Natural killer cell treated with Interleukin-12 subunit alpha and Interleukin-12 subunit beta and Interleukin-15 and Interleukin-18, amount 100 ng/mL, for 72 hours (primary cell): ENCODE data around the gene RPL19. TPM values are rescaled to one million over a fixed set of nuclear protein-coding genes. Genes with fewer than 3 reads are reported as not detected.

ENCODE experiments used
- ATAC-seq, 2 donors: fragments of 150-1000 bp; cut with Tn5 transposase in 1 of 2; sonication (Bioruptor Pico), chemical (Tn5 transposase) in 1 of 2; 2 replicates each; pipeline ENCODE4 v1.10.0; 2021
- DNase-seq: peaks from one replicate; pipeline ENCODE4 v3.0.0; 2022; ENCODE audit warnings: low spot score
- H3K27ac Mint-ChIP-seq, 2 donors: 1 replicate in 1 of 2; 2 replicates in 1 of 2; pipeline ENCODE4 v1.8.0; 2022; ENCODE audit warnings: mixed read lengths in 2 of 2, mild to moderate bottlenecking in 1 of 2, moderate library complexity in 1 of 2
- H3K27me3 Mint-ChIP-seq, 2 donors: 1 replicate in 1 of 2; 2 replicates in 1 of 2; pipeline ENCODE4 v1.8.0; 2022; ENCODE audit warnings: mixed read lengths in 2 of 2
- H3K36me3 Mint-ChIP-seq: one replicate; pipeline ENCODE4 v1.8.0; 2022; ENCODE audit warnings: mixed read lengths
- H3K4me1 Mint-ChIP-seq, 2 donors: 1 replicate in 1 of 2; 2 replicates in 1 of 2; pipeline ENCODE4 v1.8.0; 2022; ENCODE audit warnings: low read depth in 2 of 2, mixed read lengths in 2 of 2, mild to moderate bottlenecking in 1 of 2
- H3K4me3 Mint-ChIP-seq: one replicate; pipeline ENCODE4 v1.8.0; 2022; ENCODE audit warnings: mixed read lengths
- H3K9me3 Mint-ChIP-seq: 2 replicates; pipeline ENCODE4 v1.8.0; 2022; ENCODE audit warnings: mixed read lengths
- total RNA-seq, 2 donors: library from RNA; stranded (reverse); gene quantifications; one replicate each; pipeline ENCODE4 v1.2.3, GENCODE V29; 2022

The RPL19 gene
- 1,000 to 10,000 TPM; 1,326 to 1,683 TPM for total RNA-seq

DNA sequence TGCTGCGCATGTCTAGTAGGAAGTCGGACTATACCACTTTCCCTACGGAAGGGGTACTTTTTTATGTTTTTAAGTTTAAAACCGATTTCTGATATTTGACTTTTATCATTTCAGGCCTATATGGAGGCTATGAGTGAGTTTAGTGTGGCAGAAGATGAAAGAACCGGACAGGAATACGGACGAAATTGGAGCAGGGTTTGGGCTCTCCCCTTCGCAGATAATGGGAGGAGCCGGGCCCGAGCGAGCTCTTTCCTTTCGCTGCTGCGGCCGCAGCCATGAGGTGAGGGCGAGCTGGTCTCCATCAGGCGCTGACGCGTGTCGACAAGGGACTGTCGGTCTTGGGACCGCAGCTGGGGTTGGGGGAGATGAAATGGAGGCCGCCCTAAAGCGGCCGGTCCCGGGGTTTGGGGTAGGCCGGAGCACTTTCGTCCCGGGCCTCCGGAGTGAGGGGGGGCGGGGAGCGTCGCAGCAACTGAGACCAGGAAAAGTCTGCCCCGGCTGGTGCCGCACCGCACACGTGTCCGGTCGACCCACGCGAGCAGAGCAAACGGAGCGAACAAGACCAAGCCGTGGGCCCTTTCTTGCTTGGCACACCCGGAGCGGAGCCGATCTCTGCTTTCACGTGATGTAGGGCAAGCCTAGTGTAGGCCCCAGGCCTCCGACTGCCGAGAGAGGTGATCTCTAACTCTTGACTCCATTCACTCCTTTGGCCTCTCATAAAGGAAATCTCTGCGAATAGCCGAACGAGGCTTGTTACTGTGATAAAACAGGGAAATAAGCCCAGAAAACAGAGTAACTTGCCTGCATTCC lies at the start of gene RPL19:
Gene RPL19, plus strand, starts transcription at position 214 of the 810 bp plus-strand sequence. Its CDS starts 62 bp downstream, at position 276.
- Mint-ChIP-seq H3K4me3 (peak within 1 kb of the TSS; percentile 94), H3K36me3 (peaks cover 38% of the 10 kb centered on the region), H3K4me1 (peaks cover 30 to 40% of the 10 kb centered on the region in 2 donors), H3K9me3 (no peaks in the 10 kb centered on the region), H3K27ac (peak within 1 kb of the TSS; percentile 98 to 100), H3K27me3 (no peaks in the 10 kb centered on the region)
- DNase-seq, result peak; percentile 86
- peak; percentile 81 to 89 for ATAC-seq

DNA sequence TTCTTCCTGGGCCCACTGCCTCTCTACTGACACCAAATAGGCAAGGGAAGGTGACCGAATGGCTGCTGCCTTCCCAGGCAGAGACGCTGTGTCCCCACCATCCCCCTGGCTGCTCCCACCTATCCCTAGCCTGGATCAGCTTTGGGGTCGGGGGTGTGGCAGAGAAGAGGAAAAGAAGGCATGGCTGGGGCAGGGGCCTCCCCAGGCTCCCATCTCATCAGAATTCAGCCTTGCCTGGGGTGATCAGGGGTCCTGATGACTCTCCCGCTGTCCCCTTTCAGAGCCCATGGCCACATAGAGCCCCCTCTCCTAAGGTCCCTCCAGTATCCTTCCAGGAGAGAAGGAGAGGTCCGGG lies 49.3 kb upstream of the RPL19 start:
- Mint-ChIP-seq H3K4me1 (peaks cover 22 to 38% of the 10 kb centered on the region in 2 donors), H3K27me3 (peaks cover 3 to 20% of the 10 kb centered on the region in 2 donors), H3K9me3 (no peaks in the 10 kb centered on the region), H3K36me3 (no peaks in the 10 kb centered on the region), H3K27ac (no peak overlapping the region), H3K4me3 (peak overlapping the region; percentile 30)
- ATAC-seq (no peak), DNase-seq (no peak)

GRCh38 chr17:39151150-39151942 lies 48.7 kb upstream of the RPL19 start, which contains the start of gene PLXDC1:
TSS of gene PLXDC1 (minus strand) at chr17:39151637. CDS start at chr17:39151437, 200 bp downstream.
- Mint-ChIP-seq H3K9me3 (no peaks in the 10 kb centered on the region), H3K27me3 (peaks cover 3 to 20% of the 10 kb centered on the region in 2 donors), H3K4me3 (peak within 1 kb of the TSS; percentile 96), H3K4me1 (peaks cover 22 to 38% of the 10 kb centered on the region in 2 donors), H3K27ac (peak within 1 kb of the TSS; percentile 99 to 100), H3K36me3 (no peaks in the 10 kb centered on the region)
- DNase-seq (no peak), ATAC-seq (no peak)

DNA sequence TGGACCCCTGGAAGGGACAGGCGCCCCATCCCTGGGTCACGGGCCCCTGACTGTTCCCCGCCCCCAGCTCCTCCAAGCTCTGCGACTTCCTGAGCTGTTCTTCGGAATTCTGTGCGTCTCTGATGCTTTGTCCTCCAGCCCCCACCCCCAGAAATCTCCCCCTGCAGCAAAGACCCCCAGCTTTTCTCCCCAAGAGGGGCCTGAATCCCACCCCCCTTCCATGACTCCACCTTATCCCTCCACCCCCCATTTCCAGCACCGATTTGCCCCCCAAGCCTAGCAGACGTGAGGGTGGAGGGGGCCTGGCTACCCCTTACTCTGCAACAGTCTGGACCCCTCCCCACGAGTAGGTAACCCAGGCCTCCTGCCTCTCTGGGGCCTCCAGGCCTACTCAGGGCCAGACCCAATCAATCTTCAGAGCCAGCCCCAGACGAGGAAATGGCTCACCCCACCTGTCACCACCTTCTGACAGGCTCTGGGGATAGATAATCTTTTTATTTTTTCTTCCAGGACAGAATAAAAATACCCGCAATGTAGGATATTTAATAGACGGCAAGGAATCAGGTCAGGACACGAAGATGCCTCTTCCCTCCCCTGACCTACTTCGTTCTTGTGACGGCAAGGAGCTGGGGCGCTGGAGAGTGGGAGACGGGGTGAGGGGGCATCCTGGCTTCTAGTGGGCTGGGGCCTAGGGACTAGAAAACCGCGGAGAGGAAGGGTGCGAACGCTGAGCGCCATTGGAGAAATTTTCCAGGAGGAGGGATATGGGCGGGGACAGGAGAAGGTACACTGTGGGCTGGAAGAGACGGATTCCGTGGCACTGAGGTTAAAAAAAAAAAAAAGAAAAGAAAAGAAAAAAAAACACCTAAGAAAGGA lies 47.9 kb upstream of the RPL19 start:
- H3K4me3 Mint-ChIP-seq, result peak overlapping the region; percentile 96
- no peaks in the 10 kb centered on the region for H3K36me3 Mint-ChIP-seq
- no peaks in the 10 kb centered on the region for H3K9me3 Mint-ChIP-seq
- H3K4me1 Mint-ChIP-seq, result peaks cover 22 to 38% of the 10 kb centered on the region in 2 donors
- peak overlapping the region; percentile 99 to 100 for H3K27ac Mint-ChIP-seq
- H3K27me3 Mint-ChIP-seq, result peaks cover 3 to 20% of the 10 kb centered on the region in 2 donors
- DNase-seq, result no peak
- ATAC-seq, result no peak

DNA sequence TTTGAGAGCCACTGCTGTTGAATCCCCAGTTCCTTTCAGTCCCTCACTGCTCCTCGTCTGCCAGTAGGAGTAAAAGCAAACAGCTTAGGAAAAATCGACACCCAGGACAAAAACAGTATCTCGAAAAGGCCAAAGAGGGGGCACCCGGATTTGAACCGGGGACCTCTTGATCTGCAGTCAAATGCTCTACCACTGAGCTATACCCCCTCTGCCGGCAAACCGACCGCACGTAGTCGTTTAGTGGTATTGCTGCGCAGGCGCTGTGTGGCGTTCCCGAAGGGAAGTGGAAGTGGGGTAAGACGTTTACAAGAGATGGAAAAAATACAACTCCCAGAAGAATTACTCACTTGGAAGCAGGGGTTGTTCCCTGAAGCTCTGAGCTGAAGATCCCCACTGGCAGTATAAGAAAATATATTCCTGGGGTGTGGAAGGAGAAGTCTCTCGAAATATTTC lies 46.5 kb upstream of the RPL19 start:
- peaks cover 22 to 38% of the 10 kb centered on the region in 2 donors for H3K4me1 Mint-ChIP-seq
- peak overlapping the region; percentile 96 for H3K4me3 Mint-ChIP-seq
- peak; percentile 94 for DNase-seq
- H3K27me3 Mint-ChIP-seq, result peaks cover 0 to 20% of the 10 kb centered on the region in 2 donors
- ATAC-seq, result peak; percentile 76 to 83
- no peaks in the 10 kb centered on the region for H3K9me3 Mint-ChIP-seq
- H3K36me3 Mint-ChIP-seq, result no peaks in the 10 kb centered on the region
- H3K27ac Mint-ChIP-seq, result peak overlapping the region; percentile 99 to 100

DNA sequence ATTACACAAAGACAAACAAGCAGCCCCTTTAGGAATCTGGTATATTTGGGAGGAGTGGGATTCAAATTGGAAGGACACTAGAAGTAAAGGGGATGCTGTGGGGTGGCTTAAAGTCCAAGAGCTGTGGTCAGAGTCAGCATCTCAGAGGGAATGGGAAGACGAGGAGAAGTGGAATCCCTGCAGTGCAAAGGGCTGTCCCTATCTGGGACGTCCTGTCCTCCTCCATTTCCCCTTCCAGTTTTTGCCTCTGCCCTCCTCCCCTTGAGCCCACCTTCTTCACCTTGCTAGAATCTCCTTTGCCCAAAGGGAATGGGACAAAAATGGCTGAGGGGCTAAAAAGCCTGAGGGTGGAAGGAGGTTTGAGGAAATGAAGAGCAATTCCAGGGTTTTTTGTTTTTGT lies 44.4 kb upstream of the RPL19 start:
- no peaks in the 10 kb centered on the region for H3K9me3 Mint-ChIP-seq
- H3K4me3 Mint-ChIP-seq, result no peak overlapping the region
- H3K36me3 Mint-ChIP-seq, result no peaks in the 10 kb centered on the region
- no peak overlapping the region for H3K27ac Mint-ChIP-seq
- peaks cover 0 to 6% of the 10 kb centered on the region in 2 donors for H3K27me3 Mint-ChIP-seq
- ATAC-seq, result no peak
- H3K4me1 Mint-ChIP-seq, result peaks cover 22 to 29% of the 10 kb centered on the region in 2 donors
- no peak for DNase-seq

DNA sequence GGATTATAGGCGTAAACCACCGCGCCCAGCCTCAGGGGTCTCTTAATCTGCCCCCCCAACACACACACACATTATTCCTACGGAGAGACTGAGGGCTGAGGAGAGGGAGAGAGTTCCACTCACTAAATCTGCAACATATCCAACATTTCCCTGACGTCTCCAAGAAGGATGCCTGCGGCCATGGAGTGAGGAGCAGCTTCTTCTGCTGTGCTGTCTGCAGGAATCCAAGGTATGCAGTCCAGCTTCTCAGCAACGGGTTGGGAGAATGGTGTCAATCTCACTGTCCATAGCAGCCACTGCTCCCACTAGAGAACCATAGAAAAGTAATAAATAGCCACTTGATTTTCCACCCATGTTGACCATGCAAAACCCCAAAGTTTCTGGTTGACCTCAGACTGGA lies 43.6 kb upstream of the RPL19 start:
- Mint-ChIP-seq H3K27ac (no peak overlapping the region), H3K36me3 (no peaks in the 10 kb centered on the region), H3K27me3 (peaks cover 0 to 6% of the 10 kb centered on the region in 2 donors), H3K4me1 (peaks cover 22 to 29% of the 10 kb centered on the region in 2 donors), H3K4me3 (no peak overlapping the region), H3K9me3 (no peaks in the 10 kb centered on the region)
- ATAC-seq (no peak), DNase-seq (no peak)

DNA sequence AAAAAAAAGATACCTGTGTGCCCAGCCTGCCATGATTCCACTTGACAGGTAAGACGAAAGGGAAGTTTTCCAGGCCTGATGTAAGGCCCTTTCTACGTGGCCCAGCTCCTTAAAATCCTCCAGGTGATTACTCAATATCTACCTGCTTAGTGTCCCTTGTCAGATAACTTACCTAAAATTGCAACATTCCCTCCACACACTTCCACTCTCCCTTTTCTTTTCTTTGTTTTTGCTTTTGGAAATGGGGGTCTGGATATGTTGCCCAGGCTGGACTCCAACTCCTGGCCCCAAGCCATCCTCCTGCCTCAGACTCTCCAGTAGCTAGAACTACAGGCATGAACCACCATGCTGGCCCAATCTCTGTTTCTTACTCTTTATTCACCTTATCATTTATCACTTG lies 41.5 kb upstream of the RPL19 start:
- Mint-ChIP-seq H3K9me3 (no peaks in the 10 kb centered on the region), H3K4me1 (peaks cover 10 to 11% of the 10 kb centered on the region in 2 donors), H3K27ac (no peak overlapping the region), H3K36me3 (no peaks in the 10 kb centered on the region), H3K27me3 (peaks cover 0 to 6% of the 10 kb centered on the region in 2 donors), H3K4me3 (no peak overlapping the region)
- DNase-seq (no peak), ATAC-seq (no peak)

GRCh38 chr17:39161962-39162361 lies 38.1 kb upstream of the RPL19 start:
- Mint-ChIP-seq H3K4me1 (peaks cover 18 to 19% of the 10 kb centered on the region in 2 donors), H3K27ac (no peak overlapping the region), H3K27me3 (no peaks in the 10 kb centered on the region), H3K4me3 (no peak overlapping the region), H3K9me3 (no peaks in the 10 kb centered on the region), H3K36me3 (no peaks in the 10 kb centered on the region)
- DNase-seq, result no peak
- ATAC-seq, result no peak

DNA sequence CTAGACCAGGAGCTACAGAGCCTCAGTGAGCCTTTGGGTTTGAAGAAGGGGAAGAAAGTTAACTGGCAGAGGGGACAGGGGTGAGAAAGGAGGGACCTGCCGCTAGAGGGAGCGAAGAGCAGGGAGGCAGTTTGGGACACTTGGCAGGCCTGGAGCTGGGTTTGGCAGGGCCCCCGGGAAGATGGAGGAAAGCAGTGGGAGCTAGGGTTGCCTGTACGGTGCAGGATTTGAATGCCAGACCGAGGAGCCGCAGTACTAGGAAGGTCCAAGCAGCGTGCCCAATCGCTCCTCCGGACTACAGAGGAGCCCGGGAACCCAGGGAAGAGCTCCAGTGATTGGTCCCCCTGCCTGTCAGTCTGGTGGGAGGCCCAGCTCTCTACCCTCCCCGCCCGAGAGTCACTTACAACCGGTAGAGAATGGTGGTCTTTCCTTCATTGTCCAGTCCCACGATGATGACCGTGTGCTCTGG lies 35.4 kb upstream of the RPL19 start:
- peak overlapping the region; percentile 54 to 78 for H3K27ac Mint-ChIP-seq
- no peaks in the 10 kb centered on the region for H3K36me3 Mint-ChIP-seq
- H3K27me3 Mint-ChIP-seq, result no peaks in the 10 kb centered on the region
- ATAC-seq (peak; percentile 94 to 97), DNase-seq (peak; percentile 90)
- peaks cover 27 to 35% of the 10 kb centered on the region in 2 donors for H3K4me1 Mint-ChIP-seq
- peak overlapping the region; percentile 94 for H3K4me3 Mint-ChIP-seq
- no peaks in the 10 kb centered on the region for H3K9me3 Mint-ChIP-seq

DNA sequence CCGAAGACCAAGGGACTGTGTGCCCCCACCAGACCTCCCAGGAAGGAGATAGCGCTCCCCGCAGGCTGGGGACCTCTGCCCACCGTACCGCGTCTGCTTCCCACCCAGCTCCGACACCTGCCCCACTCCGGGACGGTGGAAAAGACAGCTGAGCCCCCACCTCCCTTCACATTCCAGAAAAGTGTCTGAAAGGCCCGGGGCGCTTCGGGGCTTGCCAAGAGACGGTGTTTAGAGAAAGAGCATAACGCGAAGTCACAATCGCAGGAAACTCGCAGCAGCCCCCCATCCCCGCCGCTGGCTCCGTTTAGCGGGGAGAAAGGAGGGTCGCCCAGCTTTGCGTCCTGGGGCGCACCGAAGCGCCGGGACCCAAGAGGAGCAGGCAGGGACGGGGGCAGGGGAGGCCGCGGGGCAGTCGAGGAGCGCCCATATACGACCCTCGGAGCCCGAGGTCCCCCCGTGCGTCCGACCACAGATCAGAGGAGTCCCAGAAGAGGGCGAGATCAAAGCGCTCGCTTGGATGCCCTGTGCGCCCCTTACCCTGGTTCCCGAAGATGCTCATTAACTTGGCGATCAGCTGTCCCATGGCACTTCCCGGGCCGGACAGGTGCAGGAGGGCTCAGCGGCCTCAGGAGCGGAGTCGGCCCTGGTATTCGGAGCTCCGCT lies 34.8 kb upstream of the RPL19 start:
- Mint-ChIP-seq H3K27me3 (no peaks in the 10 kb centered on the region), H3K36me3 (no peaks in the 10 kb centered on the region), H3K4me1 (peaks cover 27 to 35% of the 10 kb centered on the region in 2 donors), H3K9me3 (no peaks in the 10 kb centered on the region), H3K4me3 (peak overlapping the region; percentile 94), H3K27ac (peak overlapping the region; percentile 54 to 78)
- ATAC-seq, result peak in 1 of 2 donors; percentile 50
- no peak for DNase-seq

GRCh38 chr17:39165841-39166349 lies 34.2 kb upstream of the RPL19 start, which contains the start of gene ARL5C:
TSS of gene ARL5C (minus strand) at chr17:39166161. CDS start at chr17:39165760, 401 bp downstream.
- Mint-ChIP-seq H3K4me3 (peak within 1 kb of the TSS; percentile 94), H3K4me1 (peaks cover 27 to 35% of the 10 kb centered on the region in 2 donors), H3K27me3 (no peaks in the 10 kb centered on the region), H3K9me3 (no peaks in the 10 kb centered on the region), H3K27ac (peak within 1 kb of the TSS; percentile 54 to 78), H3K36me3 (no peaks in the 10 kb centered on the region)
- DNase-seq (no peak), ATAC-seq (no peak)
